Activated T-cell treated with anti-CD3 and anti-CD28 coated beads for 1 hour (primary cell): ENCODE data around the gene SEC61B.
"Not testable (repeated sequence)": the region's sequence is repeated elsewhere in the genome, so short reads cannot be mapped to it uniquely, and the experiment has no call there.

ENCODE experiments used
- DNase-seq: peaks from one replicate; pipeline ENCODE4 v3.0.0-alpha.2; 2020; ENCODE audit warnings: low read depth

The SEC61B gene

DNA sequence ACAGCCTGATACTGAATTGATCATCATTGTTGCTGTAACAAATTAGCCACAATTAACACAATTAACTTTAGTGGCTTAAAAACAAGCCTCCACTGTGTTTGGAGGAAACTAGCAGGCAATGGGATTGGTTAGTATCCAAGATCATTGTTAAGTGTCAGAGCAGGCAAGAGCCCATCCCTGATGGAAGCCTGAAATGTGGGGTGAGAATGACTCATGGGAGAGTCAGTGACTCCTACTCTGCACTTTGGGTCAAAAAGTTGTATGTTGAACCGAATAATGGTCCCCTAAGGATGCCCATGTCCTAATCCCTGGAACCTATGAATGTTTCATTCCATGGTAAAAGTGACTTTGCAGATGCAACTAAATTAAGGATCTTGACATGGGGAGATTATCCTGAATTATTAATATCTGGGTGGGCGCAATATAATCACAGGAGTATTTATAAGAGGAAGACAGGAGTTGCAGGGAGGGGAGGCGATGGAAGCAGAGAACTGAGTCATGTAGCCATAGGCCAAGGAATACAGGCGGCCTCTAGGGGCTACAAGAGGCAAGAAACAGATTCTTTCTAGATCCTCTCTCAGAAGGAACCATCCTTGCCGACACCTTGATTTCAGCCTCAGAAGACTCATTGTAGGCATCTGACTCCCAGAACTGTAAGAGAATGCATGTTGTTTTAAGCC lies 29.2 kb upstream of the SEC61B start:
- DNase-seq = no peak

DNA sequence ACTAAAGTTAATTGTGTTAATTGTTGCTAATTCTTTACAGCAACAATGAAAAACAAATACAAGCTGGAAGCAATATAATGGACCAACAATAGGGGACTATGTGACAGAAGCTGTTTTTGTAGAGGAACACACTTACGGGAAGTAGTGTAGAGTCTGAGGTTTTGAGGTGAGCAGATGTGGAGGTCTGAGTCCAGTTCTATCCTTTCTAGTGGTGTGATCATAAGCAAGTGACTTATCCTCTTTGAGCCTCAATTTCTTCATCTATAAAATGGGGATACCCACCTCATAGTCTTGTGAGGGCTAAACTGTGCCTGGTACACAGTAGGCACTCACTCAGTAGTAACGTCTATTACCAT lies 28.6 kb upstream of the SEC61B start:
- no peak for DNase-seq

DNA sequence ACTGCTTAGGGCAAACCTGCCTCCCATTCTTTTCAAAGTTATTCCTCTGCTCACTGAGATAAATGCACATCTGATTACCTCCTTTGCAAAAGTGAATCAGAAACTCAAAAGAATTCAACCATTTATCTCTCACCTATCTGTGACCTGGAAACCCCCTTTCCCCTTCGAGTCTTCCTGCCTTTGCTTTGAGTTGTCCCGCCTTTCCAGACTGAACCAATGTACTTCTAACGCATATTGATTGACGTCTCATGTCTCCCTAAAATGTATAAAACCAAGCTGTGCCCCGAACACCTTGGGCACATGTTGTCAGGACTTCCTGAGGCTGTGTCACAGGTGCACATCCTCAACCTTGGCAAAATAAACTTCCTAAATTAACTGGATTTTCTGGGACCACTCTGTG lies 25.6 kb upstream of the SEC61B start:
- DNase-seq = not testable (repeated sequence)

DNA sequence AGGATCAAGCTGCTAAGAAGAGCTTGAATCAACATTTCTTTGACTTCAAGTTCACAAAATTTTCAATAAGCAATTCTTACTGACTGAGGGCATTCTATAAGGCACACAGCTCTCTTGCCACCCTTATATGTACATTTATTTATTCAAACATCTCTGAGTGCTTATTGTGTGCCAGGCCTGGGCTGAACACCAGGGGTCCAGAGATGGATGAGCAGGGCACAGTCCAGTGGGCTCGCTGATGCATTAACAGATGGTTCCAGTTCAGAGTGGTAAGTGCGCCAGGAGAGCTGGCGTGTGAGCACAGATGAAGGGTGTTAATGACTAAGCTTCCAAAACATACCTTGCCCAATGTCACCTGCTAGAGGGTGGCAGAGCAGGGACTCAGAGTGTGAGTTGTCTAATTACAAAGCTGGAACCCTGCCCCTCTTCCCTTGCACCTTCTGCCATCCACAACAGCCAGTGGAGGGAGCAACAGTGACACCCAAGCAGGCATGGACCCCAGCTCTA lies 24.9 kb upstream of the SEC61B start:
- DNase-seq = no peak

DNA sequence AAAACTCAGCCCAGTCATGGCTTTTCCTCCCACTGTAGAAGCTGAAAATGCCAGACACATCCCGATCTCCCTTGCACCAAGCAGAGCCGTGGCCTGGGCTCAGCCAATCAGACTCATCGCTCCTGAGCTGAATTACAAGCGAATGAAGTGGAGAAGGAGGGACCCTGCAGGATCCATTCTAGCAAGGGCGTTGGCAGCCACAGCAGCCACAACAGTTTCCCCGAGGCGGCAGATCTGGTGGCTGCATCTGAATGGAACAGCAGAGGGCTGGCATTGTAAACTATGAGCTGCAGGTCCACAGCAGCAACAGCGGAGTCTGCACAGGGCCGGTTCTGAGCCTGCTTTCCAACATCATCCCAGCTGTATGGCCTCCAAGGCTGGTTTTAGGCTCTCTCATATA lies 24.1 kb upstream of the SEC61B start:
- DNase-seq = no peak

DNA sequence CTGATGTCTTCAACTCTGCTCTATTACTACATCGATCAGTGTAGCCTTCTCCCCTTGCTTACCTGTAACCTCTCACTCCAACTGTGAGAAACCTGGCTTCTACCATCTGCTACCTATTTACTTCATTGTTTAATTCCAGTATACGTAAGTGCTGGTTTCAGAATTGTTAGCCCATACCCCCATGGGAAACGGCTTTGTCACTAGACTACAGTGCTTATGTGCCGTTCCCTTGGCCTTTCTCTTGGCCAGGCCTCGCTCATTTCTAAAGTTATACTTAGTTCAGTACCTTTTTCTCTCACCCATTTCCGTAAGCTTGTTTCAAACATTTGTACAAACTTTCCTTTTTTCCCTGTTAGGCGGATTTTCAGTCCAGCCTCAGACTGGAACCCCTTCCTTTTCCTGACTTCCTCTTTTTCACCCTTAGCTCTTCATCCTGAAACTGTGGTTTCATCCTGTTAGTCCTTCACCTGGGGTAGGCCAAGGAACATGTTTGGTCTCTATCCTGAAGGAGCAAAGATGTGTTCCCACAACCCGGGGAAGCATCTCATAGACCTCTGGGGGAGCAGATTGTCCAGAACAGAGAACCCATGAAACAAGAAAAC lies 22.0 kb upstream of the SEC61B start:
- DNase-seq = no peak

DNA sequence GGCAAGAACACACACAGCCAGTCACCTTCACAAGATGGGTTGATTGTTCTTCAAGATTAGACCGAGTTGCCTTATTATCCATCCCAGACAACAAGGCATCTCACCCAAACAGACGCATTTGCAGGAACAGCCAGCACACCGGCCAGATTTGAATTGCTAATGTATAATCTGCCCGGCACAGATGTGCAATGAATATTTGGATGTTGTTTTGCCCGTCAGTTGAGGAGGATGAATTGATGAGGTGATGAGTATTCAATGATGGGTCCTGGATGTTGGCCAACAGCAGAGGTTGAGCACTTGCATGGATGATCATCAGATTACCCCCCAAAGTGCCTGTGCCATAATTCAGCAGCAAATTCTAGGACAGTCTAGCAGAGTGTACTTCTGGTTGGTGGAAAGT lies 20.5 kb upstream of the SEC61B start:
- no peak for DNase-seq

DNA sequence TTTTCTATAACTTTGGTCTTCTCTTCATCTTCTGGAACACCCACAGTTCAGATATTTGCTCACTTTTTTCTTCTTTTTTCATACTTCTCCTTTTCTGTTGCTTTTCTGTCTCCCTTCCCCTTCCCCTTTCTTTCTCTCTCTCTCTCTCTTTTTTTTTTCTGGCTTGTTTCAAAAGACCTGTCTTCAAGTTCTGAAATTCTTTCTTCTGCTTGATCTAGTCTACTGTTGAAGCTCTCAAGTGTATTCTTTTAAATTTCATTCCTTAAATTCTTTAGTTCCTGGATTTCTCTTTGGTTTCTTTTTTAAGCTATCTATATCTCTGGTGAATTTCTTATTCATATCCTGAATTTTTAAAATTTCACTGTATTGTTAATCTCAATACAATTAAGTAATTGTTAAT lies 11.5 kb upstream of the SEC61B start:
- DNase-seq = no peak

DNA sequence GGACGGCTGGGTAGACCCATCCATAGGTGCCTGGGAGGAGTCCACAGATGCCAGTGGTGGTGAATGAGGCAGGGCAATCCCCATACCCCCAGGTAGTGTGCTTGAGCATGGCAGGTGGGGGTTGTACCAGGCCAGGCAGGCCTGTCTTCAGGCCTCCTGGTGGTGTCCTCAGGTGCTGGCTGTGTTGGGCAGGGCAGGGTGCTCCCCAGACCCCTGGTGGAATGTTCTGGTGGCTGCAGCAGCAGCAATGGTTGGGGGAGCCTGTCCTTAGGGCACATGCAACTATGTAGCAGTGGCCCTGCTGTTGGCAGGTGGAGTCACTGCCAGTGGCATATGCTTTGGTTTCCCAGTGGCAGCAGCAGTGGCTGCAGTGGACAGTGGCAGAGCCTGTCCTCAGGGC lies 10.3 kb upstream of the SEC61B start:
- DNase-seq = no peak

DNA sequence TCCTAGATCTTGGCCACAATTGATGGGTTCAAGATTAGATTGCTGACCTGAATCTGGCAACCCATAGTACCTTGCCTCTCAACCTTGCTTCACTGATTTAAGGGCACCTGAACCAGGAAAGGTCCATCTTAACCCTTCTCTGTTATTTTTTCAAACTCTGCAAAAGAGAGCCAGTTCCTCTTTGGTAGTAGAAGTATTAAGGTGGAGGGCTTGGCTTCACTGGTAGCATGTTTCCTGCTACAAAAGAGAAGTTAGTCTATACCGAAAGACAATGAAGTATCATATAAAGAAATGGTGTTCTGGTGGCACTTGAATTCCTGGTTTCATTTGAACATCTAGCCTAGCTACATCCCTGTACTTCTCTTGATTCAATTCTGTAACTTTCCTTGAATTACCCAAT lies 8.9 kb upstream of the SEC61B start:
- no peak for DNase-seq

DNA sequence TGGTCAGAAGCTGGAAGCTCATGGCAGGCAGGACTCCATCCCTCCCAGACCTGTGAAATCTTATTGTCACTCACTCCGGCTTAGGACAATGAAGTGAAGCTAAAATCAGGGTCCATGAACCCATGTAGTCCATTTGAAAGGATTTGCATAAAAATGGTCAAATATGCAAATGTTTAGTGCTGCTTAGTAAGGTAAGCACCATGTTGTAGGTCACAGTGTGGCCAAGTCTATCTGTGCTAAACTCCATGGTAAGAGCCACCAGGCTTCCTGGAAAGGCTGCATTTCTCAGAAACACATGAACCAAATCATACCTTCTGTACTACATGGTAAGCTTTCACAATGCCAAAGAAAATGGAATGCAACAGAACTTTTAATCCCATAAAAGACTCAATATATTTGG lies 6.0 kb upstream of the SEC61B start:
- no peak for DNase-seq

DNA sequence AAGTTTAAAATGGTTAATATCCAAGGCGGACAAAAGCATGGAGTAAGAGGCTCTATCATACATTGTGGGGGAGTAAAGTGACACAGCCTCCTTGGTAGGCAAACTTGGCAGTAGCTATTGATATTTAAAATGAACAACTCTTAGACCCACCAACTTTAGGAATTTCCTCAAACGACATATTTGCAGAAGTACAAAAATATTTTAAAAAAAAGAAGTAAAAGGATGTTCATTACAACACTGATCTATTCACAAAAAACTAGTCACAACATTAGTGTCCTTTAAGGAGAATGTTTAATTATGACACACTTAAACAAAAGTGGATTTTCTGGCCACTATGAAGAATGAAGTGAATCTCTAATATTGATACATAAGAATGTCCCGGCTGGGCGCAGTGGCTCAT lies 2.1 kb upstream of the SEC61B start:
- DNase-seq = no peak

DNA sequence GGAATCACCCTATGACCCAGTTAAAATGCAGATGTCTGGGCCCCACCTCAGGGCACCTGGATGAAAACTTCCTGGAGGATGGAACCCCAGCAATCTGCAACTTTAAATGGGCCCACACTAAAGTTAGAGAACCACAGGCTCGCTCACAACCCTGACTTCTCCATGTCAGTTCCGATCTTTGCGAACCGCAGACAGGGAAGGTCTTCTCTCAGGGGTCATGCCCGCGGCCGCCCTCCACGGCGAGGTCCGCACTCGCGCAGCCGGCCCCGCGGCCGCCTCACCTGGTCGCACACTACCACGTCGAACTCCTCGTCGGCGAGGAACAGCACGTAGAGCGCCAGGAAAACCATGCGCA lies 839 bp upstream of the SEC61B start:
- no peak for DNase-seq

DNA sequence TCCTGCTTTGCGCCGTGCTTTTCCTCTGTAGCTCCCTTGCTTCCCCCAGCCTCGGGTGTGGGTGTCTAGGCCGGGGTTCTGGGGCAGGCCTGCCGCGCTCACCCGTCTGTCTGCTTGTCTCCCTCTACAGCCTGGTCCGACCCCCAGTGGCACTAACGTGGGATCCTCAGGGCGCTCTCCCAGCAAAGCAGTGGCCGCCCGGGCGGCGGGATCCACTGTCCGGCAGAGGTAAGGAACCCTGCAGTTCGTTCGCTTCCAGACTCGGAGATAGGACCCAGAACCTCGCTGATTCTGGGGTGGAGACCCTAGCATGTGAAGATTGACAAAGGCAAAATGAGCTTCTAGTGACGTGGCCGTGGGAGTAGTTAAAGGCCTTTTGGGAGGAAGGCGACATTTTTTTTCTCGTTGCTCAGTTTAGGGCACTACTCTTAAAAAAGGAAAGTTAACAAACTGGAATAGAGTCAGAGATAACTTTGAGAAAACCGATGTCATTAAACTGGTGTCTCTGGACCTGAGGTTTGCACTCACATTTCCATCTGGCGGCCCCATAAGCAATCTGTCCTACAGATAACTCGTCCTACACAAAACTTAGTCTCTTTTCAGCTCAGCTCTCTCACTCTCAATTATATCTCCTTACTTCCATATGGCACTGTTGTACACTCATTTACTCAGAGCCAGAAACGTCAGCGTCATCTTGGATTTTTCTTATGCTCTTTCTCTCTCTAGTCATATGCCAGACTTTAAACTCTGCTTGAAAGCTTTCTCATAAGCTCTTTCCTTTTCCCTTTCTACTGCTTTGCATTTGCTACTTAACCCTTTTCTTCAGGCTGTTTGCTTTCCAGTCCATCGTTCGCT lies 561 bp downstream of the SEC61B start:
- DNase-seq = no peak

DNA sequence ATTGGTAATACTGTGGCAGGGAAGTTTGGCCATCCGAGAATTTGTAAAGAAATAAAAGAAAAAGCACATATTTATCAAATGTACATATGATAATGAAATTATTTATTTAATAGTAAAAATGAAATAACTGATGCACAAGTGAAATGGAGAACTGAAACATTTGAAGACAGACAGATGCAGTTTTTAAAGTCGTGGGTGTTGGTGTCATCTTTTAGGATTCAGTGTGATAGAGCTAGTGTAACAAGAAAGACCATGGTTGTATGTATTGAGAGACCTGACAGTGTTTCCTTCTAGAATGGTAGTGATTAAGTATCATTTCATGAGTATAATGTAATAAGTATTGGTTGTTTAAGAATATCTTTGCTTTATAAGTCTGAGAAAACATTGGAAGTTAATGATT lies 2.4 kb downstream of the SEC61B start:
- no peak for DNase-seq

DNA sequence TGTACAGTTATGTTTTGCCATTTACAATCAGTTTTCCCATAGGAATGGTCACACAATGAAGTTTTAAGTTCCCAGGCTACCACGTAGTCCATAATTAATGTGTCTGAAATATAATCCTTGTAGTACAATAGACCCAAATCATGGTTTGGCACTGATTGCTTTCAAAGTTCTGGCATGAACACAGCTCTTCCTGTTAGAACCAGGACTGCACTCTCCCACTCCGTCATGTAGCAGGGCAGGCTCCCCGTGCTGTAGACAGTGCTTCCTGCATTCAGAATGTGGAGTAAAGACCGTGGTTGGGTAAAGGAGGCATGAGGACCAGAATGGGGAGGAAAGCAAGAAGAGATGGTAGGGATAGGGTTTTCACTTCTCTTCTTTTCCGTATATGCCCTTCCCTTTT lies 4.0 kb downstream of the SEC61B start:
- DNase-seq = no peak

DNA sequence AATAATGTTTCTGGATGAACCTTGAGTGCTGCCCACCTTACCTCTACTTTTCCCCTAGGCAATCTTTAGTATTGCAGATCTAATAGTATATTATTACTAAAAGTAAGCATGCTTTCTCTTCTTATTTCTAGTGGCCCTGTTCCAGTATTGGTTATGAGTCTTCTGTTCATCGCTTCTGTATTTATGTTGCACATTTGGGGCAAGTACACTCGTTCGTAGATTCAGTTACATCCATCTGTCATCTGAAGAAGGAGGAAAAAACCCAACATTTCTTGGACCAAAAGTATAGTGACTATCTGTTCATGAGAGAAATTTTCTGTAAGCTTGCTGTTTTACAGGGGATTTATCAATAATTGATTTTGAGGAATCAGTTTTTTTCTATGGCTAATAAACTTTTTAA lies 8.1 kb downstream of the SEC61B start:
- DNase-seq = no peak

DNA sequence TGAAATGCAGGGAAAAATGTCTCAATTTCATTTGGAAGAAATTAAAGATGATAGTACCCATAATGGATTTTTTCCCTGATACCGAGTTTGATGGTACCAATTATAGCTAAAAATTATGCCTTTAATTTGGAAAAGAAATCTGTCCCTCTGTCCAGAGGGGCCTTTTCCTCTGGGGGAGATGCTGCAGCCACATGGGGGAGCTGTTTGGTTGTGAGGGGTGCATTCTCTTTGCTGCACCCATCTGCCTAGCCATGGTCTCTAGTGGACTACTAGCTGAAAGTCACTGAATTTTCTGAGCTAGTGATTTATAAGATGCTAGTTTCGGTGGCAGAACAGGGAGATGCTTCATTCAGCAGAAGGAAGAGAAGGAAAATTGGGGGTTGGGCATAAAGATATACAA lies 9.6 kb downstream of the SEC61B start:
- no peak for DNase-seq

DNA sequence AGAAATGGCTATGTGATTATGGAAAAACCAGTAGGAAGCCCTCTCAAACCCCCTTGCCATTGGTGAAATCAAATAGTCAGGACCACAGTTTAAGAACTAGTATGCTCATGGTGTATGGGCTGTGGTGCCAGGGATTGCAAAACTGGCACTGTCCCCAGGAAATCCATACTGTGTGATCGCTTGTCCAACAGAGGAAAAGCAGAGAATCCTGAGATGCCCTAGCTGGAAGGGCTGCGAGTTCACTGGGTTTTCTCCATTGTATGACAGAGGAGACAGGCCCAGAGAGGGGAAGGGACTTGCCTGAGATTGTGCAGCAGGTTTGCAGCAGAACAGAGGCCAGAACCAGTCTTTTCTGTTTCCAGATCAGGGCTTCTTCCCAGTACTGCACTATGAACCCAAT lies 12.5 kb downstream of the SEC61B start:
- no peak for DNase-seq

DNA sequence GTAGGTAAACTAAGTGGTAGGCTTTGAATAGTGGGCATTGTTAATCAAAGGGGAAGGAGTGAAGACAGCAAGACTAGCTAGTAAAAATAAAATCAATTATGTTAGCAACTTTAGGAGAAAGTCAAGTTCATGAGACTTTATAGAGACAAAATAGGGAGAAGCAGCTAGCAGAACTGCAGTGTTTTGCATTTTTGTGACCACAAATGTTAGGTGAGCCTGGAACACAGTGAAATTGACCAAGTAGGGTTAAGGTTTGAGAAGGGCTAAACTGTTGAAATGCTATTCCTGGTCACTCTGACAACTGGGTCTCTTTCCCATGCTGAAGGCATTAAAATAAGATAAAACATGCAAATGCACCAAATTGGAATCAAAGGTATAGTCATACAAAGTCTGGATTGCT lies 13.0 kb downstream of the SEC61B start:
- no peak for DNase-seq

DNA sequence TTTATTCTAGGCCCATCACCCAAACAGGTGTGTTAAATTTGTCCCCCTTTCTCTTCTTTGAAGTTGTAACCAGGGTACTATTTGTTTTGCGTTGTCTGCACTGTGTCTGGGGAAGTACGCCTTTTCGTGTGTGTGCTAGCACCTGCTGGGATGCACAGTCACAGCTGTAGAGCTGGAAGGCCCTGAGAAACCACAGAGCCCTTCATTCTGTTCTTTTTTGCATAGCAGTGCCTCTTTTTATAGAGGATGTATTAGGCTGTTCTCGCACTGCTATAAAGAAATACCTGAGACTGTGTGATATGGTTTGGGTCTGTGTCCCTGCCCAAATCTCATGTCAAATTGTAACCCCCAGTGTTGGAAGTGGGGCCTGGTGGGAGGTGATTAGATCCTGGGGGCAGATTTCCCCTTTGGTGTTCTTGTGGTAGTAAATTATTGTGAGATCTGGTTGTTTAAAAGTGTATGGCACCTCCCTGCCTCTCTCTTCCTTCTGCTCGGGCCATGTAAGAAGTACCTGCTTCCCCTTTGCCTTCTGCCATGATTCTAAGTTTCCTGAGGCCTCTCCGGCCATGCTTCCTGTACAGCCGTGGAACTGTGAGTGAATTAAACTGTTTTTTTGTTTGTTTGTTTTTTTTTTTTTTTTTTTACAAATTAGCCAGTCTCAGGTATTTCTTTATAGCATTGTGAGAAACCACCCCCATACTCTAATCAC lies 14.0 kb downstream of the SEC61B start:
- no peak for DNase-seq

DNA sequence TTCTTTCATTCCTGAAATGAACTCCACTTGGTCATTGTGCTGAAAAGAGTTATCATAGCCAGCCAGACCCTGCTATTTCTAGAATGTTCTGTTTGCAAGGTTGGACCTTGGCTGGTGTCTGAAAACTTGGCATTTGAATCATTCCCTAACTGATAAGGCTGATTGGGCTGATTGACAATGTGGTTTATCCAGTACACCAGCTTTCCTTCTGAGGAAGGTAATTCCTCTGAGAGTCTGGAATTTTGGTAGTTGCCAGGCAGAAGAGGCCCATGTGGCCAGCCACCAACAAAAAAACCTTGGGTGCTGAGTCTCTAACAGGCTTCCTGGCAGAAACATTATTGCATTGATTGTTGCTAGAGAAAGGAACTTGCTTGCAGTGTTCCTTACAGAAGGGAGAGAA lies 15.3 kb downstream of the SEC61B start:
- no peak for DNase-seq

DNA sequence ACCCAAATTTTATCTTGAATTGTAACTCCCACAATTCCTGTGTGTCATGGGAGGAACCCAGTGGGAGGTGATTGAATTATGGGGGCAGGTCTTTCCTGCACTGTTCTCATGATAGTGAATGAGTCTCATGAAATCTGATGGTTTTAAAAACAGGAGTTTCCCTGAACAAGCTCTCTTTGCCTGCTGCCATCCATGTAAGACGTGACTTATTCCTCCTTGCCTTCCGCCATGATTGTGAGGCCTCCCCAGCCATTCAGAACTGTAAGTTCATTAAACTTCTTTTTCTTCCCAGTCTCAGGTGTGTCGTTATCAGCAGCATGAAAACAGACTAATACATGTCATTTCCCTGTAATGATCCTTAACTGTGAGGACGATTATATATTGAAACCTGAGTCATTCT lies 15.8 kb downstream of the SEC61B start:
- DNase-seq = not testable (repeated sequence)
